OCI-LY1 (cell line): ENCODE measurements around the gene SLCO4A1.

ENCODE experiments used
- CTCF ChIP-seq: fragments of 200-600 bp; sonication (generic), shearing (Covaris generic); IDR thresholded peaks from 2 replicates; pipeline ENCODE4 v1.5.1; 2017; ENCODE audit warnings: mild to moderate bottlenecking, antibody characterized with exemption, low read length, moderate library complexity, mixed read lengths
- EZH2 ChIP-seq: fragments of 200-600 bp; sonication (generic), shearing (Covaris generic); IDR thresholded peaks from 2 replicates; pipeline ENCODE4 v1.8.0; 2017; ENCODE audit warnings: borderline replicate concordance, mixed run types, mild to moderate bottlenecking, antibody characterized with exemption, low read length, moderate library complexity, mixed read lengths

GRCh38 chr20:62700261-62700930 lies 58.1 kb downstream of the SLCO4A1 start:
- no peak for TF ChIP-seq CTCF
- TF ChIP-seq EZH2: no peak
